ENCODE measurements around the gene HYAL2. TPM values are rescaled to one million over a fixed set of nuclear protein-coding genes. Genes with fewer than 3 reads are reported as not detected.
A peak's percentile ranks its signal among the peaks of the same experiment; 100 is the strongest.

The HYAL2 gene
- polyA plus RNA-seq, 1 experiment = 46.6 TPM

DNA sequence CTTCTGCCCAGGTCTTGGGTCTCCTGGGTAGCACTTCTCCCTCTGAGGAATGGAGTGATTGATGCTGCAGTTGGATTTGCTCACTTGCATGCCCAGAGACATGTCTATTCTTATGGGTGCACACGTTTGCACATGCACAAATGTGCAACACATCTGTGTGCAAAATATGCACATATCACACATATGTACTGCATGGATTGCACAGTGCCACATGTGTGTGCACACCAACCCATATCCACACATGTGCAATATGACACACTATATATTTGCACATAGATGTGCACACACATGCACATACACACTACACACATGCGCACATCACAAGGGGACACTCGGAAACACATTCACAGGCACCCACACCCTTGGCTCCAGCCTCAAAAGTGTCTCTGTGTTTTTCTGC lies 54.3 kb downstream of the HYAL2 start:
- peak overlapping the region; percentile 49 for H3K4me3 ChIP-seq (ENCODE audit: low read depth, low read length)
- no peak for DNase-seq (ENCODE audit: low read depth, low spot score)
- POLR2A ChIA-PET = interaction anchor here (0.9 to 2.0 kb wide), 2 partner anchors 11 to 33 kb away, joined by 3 to 5 read pairs; partner anchors contain the start of genes GNAI2 and LSMEM2
- CTCF ChIA-PET = interaction anchor here (0.5 to 0.8 kb wide), 2 partner anchors 9 to 40 kb away, joined by 3 to 6 read pairs; no protein-coding TSS in a partner anchor
- TF ChIP-seq, protein P1, sequence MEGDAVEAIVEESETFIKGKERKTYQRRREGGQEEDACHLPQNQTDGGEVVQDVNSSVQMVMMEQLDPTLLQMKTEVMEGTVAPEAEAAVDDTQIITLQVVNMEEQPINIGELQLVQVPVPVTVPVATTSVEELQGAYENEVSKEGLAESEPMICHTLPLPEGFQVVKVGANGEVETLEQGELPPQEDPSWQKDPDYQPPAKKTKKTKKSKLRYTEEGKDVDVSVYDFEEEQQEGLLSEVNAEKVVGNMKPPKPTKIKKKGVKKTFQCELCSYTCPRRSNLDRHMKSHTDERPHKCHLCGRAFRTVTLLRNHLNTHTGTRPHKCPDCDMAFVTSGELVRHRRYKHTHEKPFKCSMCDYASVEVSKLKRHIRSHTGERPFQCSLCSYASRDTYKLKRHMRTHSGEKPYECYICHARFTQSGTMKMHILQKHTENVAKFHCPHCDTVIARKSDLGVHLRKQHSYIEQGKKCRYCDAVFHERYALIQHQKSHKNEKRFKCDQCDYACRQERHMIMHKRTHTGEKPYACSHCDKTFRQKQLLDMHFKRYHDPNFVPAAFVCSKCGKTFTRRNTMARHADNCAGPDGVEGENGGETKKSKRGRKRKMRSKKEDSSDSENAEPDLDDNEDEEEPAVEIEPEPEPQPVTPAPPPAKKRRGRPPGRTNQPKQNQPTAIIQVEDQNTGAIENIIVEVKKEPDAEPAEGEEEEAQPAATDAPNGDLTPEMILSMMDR (IDR thresholded peaks at IDR 0.05; ENCODE audit: low read depth, low read length) = no peak
- no peaks in the 10 kb centered on the region for H3K9me3 ChIP-seq (ENCODE audit: control insufficient read depth, insufficient read depth, low read length)
- no peak overlapping the region for H3K27ac ChIP-seq (ENCODE audit: low read depth, low read length)
- no peaks in the 10 kb centered on the region for H3K27me3 ChIP-seq (ENCODE audit: control insufficient read depth, insufficient read depth, low read length)

Other genes with a start within 250 kb of the HYAL2 start
- gene RBM5, start 233.8 kb downstream of the HYAL2 start, polyA plus RNA-seq (2011; rRNA removed) = 205 and 253 TPM in 2 replicates
- 14.7 and 17.1 TPM in 2 replicates for gene SEMA3F, start 167.4 kb downstream of the HYAL2 start, polyA plus RNA-seq (2011; rRNA removed)
- not detected in 2 replicates for gene GNAT1, start 131.1 kb downstream of the HYAL2 start, polyA plus RNA-seq (2011; rRNA removed)
- gene SLC38A3, start 117.5 kb downstream of the HYAL2 start, polyA plus RNA-seq (2011; rRNA removed) = 0.06 and 0.11 TPM in 2 replicates
- gene GNAI2, start 86.5 kb downstream of the HYAL2 start, polyA plus RNA-seq (2011; rRNA removed) = 603 and 661 TPM in 2 replicates
- gene SEMA3B, start 53.6 kb downstream of the HYAL2 start, polyA plus RNA-seq (2011; rRNA removed) = 22.0 and 24.7 TPM in 2 replicates
- gene LSMEM2, start 43.7 kb downstream of the HYAL2 start, polyA plus RNA-seq (2011; rRNA removed) = not detected in 2 replicates
- gene IFRD2, start 30.3 kb downstream of the HYAL2 start, polyA plus RNA-seq (2011; rRNA removed) = 19.3 and 20.6 TPM in 2 replicates
- gene HYAL3, start 23.3 kb downstream of the HYAL2 start, polyA plus RNA-seq (2011; rRNA removed) = 3.0 and 4.7 TPM in 2 replicates
- gene NAA80, start 23.3 kb downstream of the HYAL2 start, polyA plus RNA-seq (2011; rRNA removed) = 2.0 and 4.6 TPM in 2 replicates
- gene HYAL1, start 19.2 kb downstream of the HYAL2 start, polyA plus RNA-seq (2011; rRNA removed) = 0.25 and 0.32 TPM in 2 replicates
- 25.3 and 28.1 TPM in 2 replicates for gene TUSC2, start 5.5 kb upstream of the HYAL2 start, polyA plus RNA-seq (2011; rRNA removed)
- 25.1 and 26.5 TPM in 2 replicates for gene RASSF1, start 18.1 kb upstream of the HYAL2 start, polyA plus RNA-seq (2011; rRNA removed)
- 0.87 and 1.1 TPM in 2 replicates for gene ZMYND10, start 23.0 kb upstream of the HYAL2 start, polyA plus RNA-seq (2011; rRNA removed)
- 25.6 and 30.2 TPM in 2 replicates for gene NPRL2, start 28.0 kb upstream of the HYAL2 start, polyA plus RNA-seq (2011; rRNA removed)
- gene CYB561D2, start 28.1 kb upstream of the HYAL2 start, polyA plus RNA-seq (2011; rRNA removed) = 14.5 and 19.7 TPM in 2 replicates
- 26.6 and 38.1 TPM in 2 replicates for gene TMEM115, start 36.8 kb upstream of the HYAL2 start, polyA plus RNA-seq (2011; rRNA removed)
- gene CACNA2D2, start 180.9 kb upstream of the HYAL2 start, polyA plus RNA-seq (2011; rRNA removed) = 0.09 TPM in 2 replicates
- gene C3orf18, start 245.0 kb upstream of the HYAL2 start, polyA plus RNA-seq (2011; rRNA removed) = 10.0 and 11.7 TPM in 2 replicates
- 12.1 and 15.5 TPM in 2 replicates for gene HEMK1, start 246.8 kb upstream of the HYAL2 start, polyA plus RNA-seq (2011; rRNA removed)